Common myeloid progenitor, CD34-positive (primary cell): Measurements from ENCODE around the gene ZNF385A.
A peak's percentile ranks its signal among the peaks of the same experiment; 100 is the strongest.

Experiments used
- CTCF ChIA-PET: fragments of 350-600 bp; sonication (Branson Sonifier 250); formaldehyde crosslinking; loops from one replicate; lab custom pipeline; 2021; ENCODE audit warnings: antibody characterized with exemption; lab: Charles Lee
- POLR2A ChIA-PET: fragments of 350-600 bp; sonication (Branson Sonifier 250); formaldehyde crosslinking; loops from one replicate; lab custom pipeline; 2021; ENCODE audit warnings: antibody characterized with exemption; lab: Charles Lee
- DNase-seq, 3 donors: peaks; one replicate each; pipeline versions ENCODE4 v3.0.0 to v3.0.0-alpha.2; 2013
- H3K27ac ChIP-seq, 2 experiments: 1 replicate in 1 of 2; 2 replicates in 1 of 2; pipeline ENCODE4 v1.7.0; 2013; ENCODE audit warnings: inconsistent platforms in 2 of 2, low read length in 2 of 2, mild to moderate bottlenecking in 2 of 2, low read depth in 1 of 2, moderate library complexity in 1 of 2; ENCODE audit not compliant: severe bottlenecking in 2 of 2, insufficient read depth in 1 of 2, poor library complexity in 1 of 2
- H3K27me3 ChIP-seq, 5 experiments: replicated peaks in 2 of 5; 1 replicate in 3 of 5; 2 replicates in 2 of 5; pipeline versions ENCODE4 v1.6.1 to v1.7.0; 2013; ENCODE audit warnings: low read length in 4 of 5, mild to moderate bottlenecking in 2 of 5, moderate library complexity in 2 of 5, inconsistent platforms in 1 of 5; ENCODE audit not compliant: insufficient read depth in 5 of 5, control insufficient read depth in 4 of 5
- H3K36me3 ChIP-seq, 4 experiments: 1 replicate in 2 of 4; 2 replicates in 2 of 4; pipeline versions ENCODE4 v1.6.1 to v1.7.0; 2013; ENCODE audit warnings: low read length in 3 of 4, control low read depth in 1 of 4, mild to moderate bottlenecking in 1 of 4; ENCODE audit not compliant: control insufficient read depth in 4 of 4, insufficient read depth in 4 of 4
- H3K4me1 ChIP-seq, 4 experiments: 1 replicate in 3 of 4; 2 replicates in 1 of 4; pipeline versions ENCODE4 v1.6.1 to v1.7.1; 2013; ENCODE audit warnings: low read length in 3 of 4, mild to moderate bottlenecking in 3 of 4, control low read depth in 1 of 4, inconsistent platforms in 1 of 4, moderate library complexity in 1 of 4; ENCODE audit not compliant: control insufficient read depth in 4 of 4, insufficient read depth in 4 of 4; ENCODE audit errors: control extremely low read depth in 1 of 4
- H3K4me3 ChIP-seq, 7 experiments: 1 replicate in 4 of 7; 2 replicates in 3 of 7; pipeline versions ENCODE4 v1.5.1 to v1.7.0; 2013; ENCODE audit warnings: mild to moderate bottlenecking in 7 of 7, low read length in 6 of 7, moderate library complexity in 6 of 7, inconsistent platforms in 2 of 7, low read depth in 2 of 7, control low read depth in 1 of 7; ENCODE audit not compliant: insufficient read depth in 4 of 7, control insufficient read depth in 1 of 7; ENCODE audit errors: extremely low read depth in 1 of 7
- H3K9me3 ChIP-seq, 5 experiments: 1 replicate in 4 of 5; 2 replicates in 1 of 5; pipeline versions ENCODE4 v1.6.1 to v1.7.1; 2013; ENCODE audit warnings: low read length in 4 of 5, mild to moderate bottlenecking in 2 of 5, inconsistent platforms in 1 of 5, low read depth in 1 of 5, moderate library complexity in 1 of 5; ENCODE audit not compliant: control insufficient read depth in 4 of 5, insufficient read depth in 2 of 5; ENCODE audit errors: control extremely low read depth in 1 of 5
- WGBS: methylation state at CpG from one replicate; pipeline ENCODE4 v1.1.5; 2013; ENCODE audit not compliant: insufficient coverage; 5-methylcytosine and 5-hydroxymethylcytosine counted together

Gene ZNF385A

GRCh38 chr12:54416687-54417603, 32.4 kb upstream of the ZNF385A start:
- peak overlapping the region; percentile 86 to 97 for H3K27ac ChIP-seq
- H3K9me3 ChIP-seq = no peaks in the 10 kb centered on the region
- no peaks in the 10 kb centered on the region for H3K27me3 ChIP-seq
- DNase-seq = no peak
- peak overlapping the region in 6 of 7 experiments; percentile 69 to 98 (median 90) for H3K4me3 ChIP-seq
- peaks cover 25 to 88% (median 78%) of the 10 kb centered on the region in 4 experiments for H3K4me1 ChIP-seq
- WGBS = 20% methylated on average over 2 of the region's 5 CpGs
- ChIA-PET POLR2A (interaction anchor here (0.6 to 2.8 kb wide), 5 partner anchors 11 to 30 kb away, joined by 3 to 22 read pairs (median 4); no protein-coding TSS in a partner anchor), CTCF (interaction anchor here (1.5 to 14.7 kb wide), 4 partner anchors 8 to 37 kb away, joined by 5 to 351 read pairs (median 162); no protein-coding TSS in a partner anchor)
- peaks cover 0 to 5% (median 0%) of the 10 kb centered on the region in 4 experiments for H3K36me3 ChIP-seq

DNA sequence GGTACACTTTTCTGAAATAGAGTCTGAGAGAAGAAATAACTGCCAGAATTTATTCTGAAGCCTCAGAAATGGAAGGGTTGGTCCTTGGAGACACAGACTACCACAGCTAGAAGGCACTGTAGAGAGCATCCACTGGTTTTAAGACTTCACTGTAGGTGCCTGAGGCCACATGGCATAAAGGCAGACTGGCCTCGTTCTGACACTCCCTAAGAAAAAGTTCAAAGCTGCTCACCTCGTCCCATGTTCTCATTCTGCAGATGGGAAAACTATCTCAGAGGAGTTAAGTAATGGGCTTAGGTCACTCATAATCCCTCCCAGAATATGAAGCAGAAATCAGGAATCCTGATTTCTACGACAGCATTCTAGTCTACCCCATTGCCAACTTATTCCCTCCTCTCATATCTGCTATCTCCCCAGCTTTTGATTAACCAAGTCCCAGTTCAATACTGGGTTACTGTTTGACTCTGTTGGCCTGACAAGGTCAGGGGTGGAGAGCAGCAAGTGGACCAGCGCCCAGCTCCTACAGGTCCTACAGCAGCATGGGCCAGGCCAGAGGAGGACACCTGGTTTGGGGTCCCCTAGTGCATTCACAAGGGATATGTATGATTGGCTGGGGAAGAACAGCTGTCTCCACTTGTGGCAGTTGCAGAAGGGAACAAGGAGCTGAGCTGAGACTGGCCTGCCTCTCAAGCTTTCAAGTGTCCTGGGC, 30.8 kb upstream of the ZNF385A start:
- peak overlapping the region; percentile 42 to 97 for H3K27ac ChIP-seq
- ChIA-PET CTCF (interaction anchor here (0.6 to 14.7 kb wide), 6 partner anchors 15 to 125 kb away, joined by 3 to 351 read pairs (median 6); no protein-coding TSS in a partner anchor), POLR2A (interaction anchor here (1.1 to 2.4 kb wide), 2 partner anchors 13 to 15 kb away, joined by 5 to 7 read pairs; no protein-coding TSS in a partner anchor)
- DNase-seq = peak in 1 of 3 donors; percentile 62
- H3K27me3 ChIP-seq = no peaks in the 10 kb centered on the region
- peak overlapping the region in 5 of 7 experiments; percentile 19 to 49 (median 38) for H3K4me3 ChIP-seq
- WGBS = 71% methylated on average over 2 of the region's 4 CpGs
- H3K36me3 ChIP-seq = peaks cover 0 to 14% (median 6%) of the 10 kb centered on the region in 4 experiments
- peaks cover 27 to 88% (median 79%) of the 10 kb centered on the region in 4 experiments for H3K4me1 ChIP-seq
- H3K9me3 ChIP-seq = no peaks in the 10 kb centered on the region

DNA sequence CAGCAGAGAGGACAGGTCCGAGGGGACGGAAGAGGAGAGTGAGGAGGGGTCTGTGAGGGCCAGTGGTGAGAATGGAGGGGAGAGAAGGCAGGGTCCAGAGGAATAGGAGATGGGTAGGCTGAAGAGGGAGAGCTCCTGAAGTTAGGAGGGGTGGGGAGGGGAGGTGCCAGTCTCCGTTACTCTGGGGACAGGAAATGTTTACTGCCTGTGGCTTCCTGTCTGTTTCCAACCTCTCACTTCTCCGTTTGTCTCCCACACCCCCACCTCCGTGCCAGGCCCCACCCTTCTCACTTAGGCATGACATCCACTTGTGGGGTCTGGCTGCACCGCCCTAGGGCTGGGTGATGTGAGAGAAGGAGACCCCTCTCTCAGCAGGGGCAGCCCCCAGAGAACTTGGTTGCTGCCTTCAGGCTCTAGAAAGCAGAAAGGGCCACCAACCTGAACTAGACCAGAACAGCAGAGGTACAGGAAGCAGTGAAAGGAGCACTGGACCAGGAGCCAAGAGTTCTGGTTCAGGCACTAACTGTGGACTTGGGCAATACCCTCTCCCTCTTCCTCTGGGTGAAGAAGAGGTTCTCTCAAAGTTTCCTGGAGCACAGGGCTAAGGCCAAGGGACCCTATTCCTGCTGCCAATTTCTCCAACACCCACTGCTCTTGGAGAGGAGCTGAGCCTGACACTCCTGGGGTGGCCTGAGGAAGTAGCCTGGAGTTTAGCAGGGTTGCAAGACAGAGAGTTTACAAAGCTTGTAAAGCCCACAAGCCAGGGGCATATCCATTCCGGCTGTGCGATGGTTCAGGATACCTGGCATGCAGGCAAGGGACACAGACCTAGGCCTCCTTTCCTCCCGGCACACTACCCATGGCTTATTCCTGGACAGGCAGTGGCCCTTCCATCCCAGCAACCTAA, 29.0 kb upstream of the ZNF385A start:
- Histone ChIP-seq H3K27me3 (no peaks in the 10 kb centered on the region), H3K4me1 (peaks cover 24 to 89% (median 71%) of the 10 kb centered on the region in 4 experiments), H3K4me3 (peak overlapping the region in 6 of 7 experiments; percentile 49 to 77 (median 56)), H3K9me3 (no peaks in the 10 kb centered on the region), H3K27ac (peak overlapping the region; percentile 93 to 97), H3K36me3 (peaks cover 7 to 29% (median 19%) of the 10 kb centered on the region in 4 experiments)
- ChIA-PET CTCF (interaction anchor here (0.8 to 14.7 kb wide), 7 partner anchors 13 to 85 kb away, joined by 3 to 351 read pairs (median 3); no protein-coding TSS in a partner anchor), POLR2A (interaction anchor here (0.6 to 3.2 kb wide), 6 partner anchors 10 to 26 kb away, joined by 3 to 17 read pairs (median 4); no protein-coding TSS in a partner anchor)
- peak; percentile 86 to 92 (median 90) for DNase-seq
- WGBS = 4% methylated on average over 5 of the region's 9 CpGs

DNA sequence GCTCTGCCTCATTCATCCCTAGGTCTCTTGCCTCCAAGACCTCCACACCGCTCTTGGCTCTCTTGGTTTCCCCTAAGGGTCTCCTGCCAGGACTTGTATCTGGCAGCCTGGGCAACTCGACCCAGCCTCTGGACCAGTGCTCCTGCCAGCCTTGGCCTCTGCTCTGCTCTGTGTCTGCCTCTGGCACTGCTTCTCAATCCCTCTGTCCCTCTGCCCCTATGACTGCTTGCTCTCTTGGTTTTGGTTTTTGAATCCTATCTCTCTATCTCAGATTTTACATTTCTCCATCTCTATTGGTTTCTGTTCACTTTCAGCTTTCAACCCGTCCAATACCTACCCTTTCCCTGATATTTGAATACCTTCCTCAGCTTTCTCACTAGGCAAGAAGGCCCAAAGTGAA, 28.3 kb upstream of the ZNF385A start:
- no peaks in the 10 kb centered on the region for H3K9me3 ChIP-seq
- no peak for DNase-seq
- no peaks in the 10 kb centered on the region for H3K27me3 ChIP-seq
- peaks cover 24 to 95% (median 74%) of the 10 kb centered on the region in 4 experiments for H3K4me1 ChIP-seq
- H3K4me3 ChIP-seq = peak overlapping the region in 6 of 7 experiments; percentile 16 to 77 (median 56)
- WGBS = 65% methylated on average over 2 of the region's 3 CpGs
- peaks cover 7 to 36% (median 24%) of the 10 kb centered on the region in 4 experiments for H3K36me3 ChIP-seq
- peak overlapping the region; percentile 93 to 97 for H3K27ac ChIP-seq
- ChIA-PET POLR2A (interaction anchor here (0.5 to 3.2 kb wide), 7 partner anchors 9 to 1379 kb away, joined by 3 to 17 read pairs (median 3); no protein-coding TSS in a partner anchor), CTCF (interaction anchor here (1.0 to 14.7 kb wide), 4 partner anchors 12 to 46 kb away, joined by 3 to 351 read pairs (median 163); no protein-coding TSS in a partner anchor)

DNA sequence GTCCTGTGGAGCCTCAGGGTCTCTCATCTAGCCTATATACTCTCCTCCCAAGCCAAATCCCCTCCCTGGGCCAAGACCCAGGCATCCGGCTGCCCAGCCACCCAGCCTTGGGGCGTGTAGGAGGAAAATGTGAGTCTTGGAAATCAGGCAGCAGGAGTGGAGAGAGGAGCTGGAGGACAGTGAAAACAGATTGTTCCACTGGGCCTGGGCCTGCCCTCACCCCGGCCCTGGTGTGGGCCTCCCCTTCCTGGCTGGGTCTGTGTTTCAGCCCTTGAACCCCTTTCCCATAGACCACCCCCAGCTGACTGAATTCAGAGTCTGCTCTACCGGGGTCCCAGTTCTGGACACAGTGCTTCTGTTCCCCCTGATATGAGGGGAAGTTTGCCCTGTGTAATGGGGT, 27.8 kb upstream of the ZNF385A start:
- Histone ChIP-seq H3K4me1 (peaks cover 24 to 96% (median 75%) of the 10 kb centered on the region in 4 experiments), H3K36me3 (peaks cover 7 to 40% (median 28%) of the 10 kb centered on the region in 4 experiments), H3K9me3 (no peaks in the 10 kb centered on the region), H3K27me3 (no peaks in the 10 kb centered on the region), H3K27ac (peak overlapping the region; percentile 93 to 97), H3K4me3 (peak overlapping the region in 6 of 7 experiments; percentile 16 to 77 (median 56))
- CTCF ChIA-PET = interaction anchor here (1.9 to 14.7 kb wide), 3 partner anchors 12 to 20 kb away, joined by 7 to 351 read pairs (median 319); no protein-coding TSS in a partner anchor
- DNase-seq = no peak
- no CpG with 5 or more reads among the region's 4 CpGs for WGBS
- POLR2A ChIA-PET = interaction anchor here (0.5 to 3.2 kb wide), 4 partner anchors 13 to 1380 kb away, joined by 3 to 17 read pairs (median 8); no protein-coding TSS in a partner anchor
